Endothelial cell of umbilical vein (primary cell): ENCODE results near the gene TGFBR2. TPM values are rescaled to one million over a fixed set of nuclear protein-coding genes. Genes with fewer than 3 reads are reported as not detected.

Source experiments
- BruUV-seq: library from RNA; stranded (reverse); fragments of 400-500 nt; replicated peaks from 2 replicates; lab custom pipeline; 2021; lab: Mats Ljungman, UMichigan
- CTCF ChIA-PET: fragments of 300-600, 350-600 bp; sonication (Branson Sonifier 250); formaldehyde crosslinking; loops from one replicate; lab custom pipeline; 2021; ENCODE audit warnings: antibody characterized with exemption, inconsistent platforms; lab: Charles Lee
- POLR2A ChIA-PET: fragments of 300-600, 350-600 bp; sonication (Branson Sonifier 250); formaldehyde crosslinking; loops from one replicate; lab custom pipeline; 2021; ENCODE audit warnings: antibody characterized with exemption, inconsistent platforms; lab: Charles Lee
- DNase-seq: peaks from one replicate; pipeline ENCODE4 v3.0.0-alpha.2; 2011; ENCODE audit warnings: low read depth, low spot score
- FAIRE-seq: peaks from 2 replicates; lab custom pipeline; 2011; peaks lifted over from hg19 to GRCh38; lab: Jason Lieb, UNC
- H2AFZ ChIP-seq: 2 replicates; pipeline ENCODE4 v1.6.0; 2012; ENCODE audit warnings: low read depth, low read length, control low read depth, inconsistent platforms
- H3K27ac ChIP-seq: 2 replicates; pipeline ENCODE4 v1.5.1; 2011; ENCODE audit warnings: low read depth, mild to moderate bottlenecking, control low read depth, low read length, moderate library complexity; ENCODE audit not compliant: insufficient read depth
- H3K27me3 ChIP-seq, 2 experiments: 2 replicates each; pipeline versions ENCODE4 v1.6.0 to v1.6.1; 2011; ENCODE audit warnings: low read length in 2 of 2, mixed read lengths in 1 of 2; ENCODE audit not compliant: control insufficient read depth in 2 of 2, insufficient read depth in 2 of 2
- H3K36me3 ChIP-seq, 2 experiments: 2 replicates in 1 of 2; 3 replicates in 1 of 2; pipeline ENCODE4 v1.5.1; 2011; ENCODE audit warnings: low read length in 2 of 2, mild to moderate bottlenecking in 1 of 2, moderate library complexity in 1 of 2; ENCODE audit not compliant: control insufficient read depth in 2 of 2, insufficient read depth in 2 of 2; ENCODE audit errors: extremely low read depth in 1 of 2
- H3K4me1 ChIP-seq: 3 replicates; pipeline ENCODE4 v1.5.1; 2011; ENCODE audit warnings: mild to moderate bottlenecking, low read length; ENCODE audit not compliant: control insufficient read depth, insufficient read depth; ENCODE audit errors: extremely low read depth
- H3K4me2 ChIP-seq: 2 replicates; pipeline ENCODE4 v1.6.1; 2011; ENCODE audit warnings: low read length, control low read depth, mixed read lengths; ENCODE audit not compliant: insufficient read depth
- H3K4me3 ChIP-seq, 3 experiments: fragments of 200-600 bp in 1 of 3; sonication (generic), shearing (Covaris generic) in 1 of 3; replicated peaks in 1 of 3; 2 replicates each; pipeline ENCODE4 v1.5.1; 2011 to 2016; ENCODE audit warnings: control low read depth in 3 of 3, low read length in 3 of 3, mild to moderate bottlenecking in 2 of 3, inconsistent platforms in 1 of 3, low read depth in 1 of 3, moderate library complexity in 1 of 3; ENCODE audit not compliant: insufficient read depth in 1 of 3
- H3K79me2 ChIP-seq: 2 replicates; pipeline ENCODE4 v1.6.0; 2012; ENCODE audit warnings: low read length, inconsistent platforms; ENCODE audit not compliant: control insufficient read depth, insufficient read depth
- H3K9ac ChIP-seq: replicated peaks from 2 replicates; pipeline ENCODE3; 2011; ENCODE audit warnings: low read length, control low read depth; ENCODE audit not compliant: insufficient read depth; ENCODE audit errors: extremely low read depth
- H3K9me1 ChIP-seq: replicated peaks from 3 replicates; pipeline ENCODE4 v1.6.0; 2011; ENCODE audit warnings: mild to moderate bottlenecking, low read length; ENCODE audit not compliant: control insufficient read depth, insufficient read depth; ENCODE audit errors: extremely low read depth
- H3K9me3 ChIP-seq: replicated peaks from 2 replicates; pipeline ENCODE4 v1.5.1; 2012; ENCODE audit warnings: low read length, inconsistent platforms; ENCODE audit not compliant: control insufficient read depth, insufficient read depth
- H4K20me1 ChIP-seq: replicated peaks from 2 replicates; pipeline ENCODE3; 2011; ENCODE audit warnings: mild to moderate bottlenecking, low read length; ENCODE audit not compliant: control insufficient read depth, insufficient read depth; ENCODE audit errors: extremely low read depth
- EZH2 ChIP-seq: IDR thresholded peaks from 2 replicates; pipeline ENCODE4 v1.6.1; 2012; ENCODE audit warnings: borderline replicate concordance, low read depth, mild to moderate bottlenecking, moderate library complexity, low read length, inconsistent platforms; ENCODE audit not compliant: severe bottlenecking
- FOS ChIP-seq: IDR thresholded peaks from 2 replicates; pipeline ENCODE4 v1.6.1; 2011; ENCODE audit warnings: mild to moderate bottlenecking, low read length, moderate library complexity, borderline replicate concordance; ENCODE audit not compliant: insufficient read depth
- GATA2 ChIP-seq: IDR thresholded peaks from 2 replicates; pipeline ENCODE4 v1.7.0; 2011; ENCODE audit warnings: low read depth, mild to moderate bottlenecking, moderate library complexity, mixed read lengths, low read length; ENCODE audit not compliant: insufficient read length, insufficient read depth
- JUN ChIP-seq: IDR thresholded peaks from 2 replicates; pipeline ENCODE4 v1.6.1; 2011; ENCODE audit warnings: borderline replicate concordance, low read depth; ENCODE audit not compliant: insufficient read length, insufficient read depth
- MYC ChIP-seq: IDR thresholded peaks from one replicate; pipeline ENCODE4 v1.6.1; 2011; ENCODE audit warnings: mild to moderate bottlenecking, low read depth, low read length
- POLR2A ChIP-seq: IDR thresholded peaks from 2 replicates; pipeline ENCODE4 v1.6.1; 2012; ENCODE audit warnings: low read depth, mild to moderate bottlenecking, control low read depth, low read length
- POLR2AphosphoS5 ChIP-seq: IDR thresholded peaks from 2 replicates; pipeline ENCODE4 v1.6.1; 2012; ENCODE audit warnings: low read depth, mild to moderate bottlenecking, control low read depth, low read length, moderate library complexity; ENCODE audit not compliant: insufficient read depth
- dilution Hi-C: fragments of 300-500 bp; cut with MboI; formaldehyde crosslinking; loops from one replicate; pipeline ENCODE4 v1.15.0; 2019; ENCODE audit warnings: low sequenced_read_pairs; ENCODE audit not compliant: extremely low pct_ligation_motif_present
- intact Hi-C: fragments of 100-400 bp; cut with micrococcal nuclease; formaldehyde crosslinking; loops from one replicate; pipeline ENCODE4 v1.10.0; 2022
- polyA plus RNA-seq, 4 experiments: library from polyadenylated mRNA; depleted of rRNA in 3 of 4; stranded (reverse) in 3 of 4; unstranded in 1 of 4; fragments of >200 nt; gene quantifications; 2 replicates each; pipeline versions ENCODE4 v1.2.1 to v1.2.3, GENCODE V29; 2011 to 2012; ENCODE audit warnings: missing spikeins in 1 of 4
- total RNA-seq: library from RNA; stranded (reverse); gene quantifications from 2 replicates; pipeline ENCODE4 v1.2.3, GENCODE V29; 2021
- TF ChIP-seq, protein P1 (sequence below): IDR thresholded peaks from 2 replicates; pipeline ENCODE4 v1.6.1; 2011; ENCODE audit not compliant: insufficient read depth, insufficient read length
- TF ChIP-seq, protein P2 (sequence below), 2 donors: IDR thresholded peaks; 1 replicate in 1 of 2; 2 replicates in 1 of 2; pipeline ENCODE4 v1.5.1; 2011; ENCODE audit warnings: low read length in 2 of 2, mild to moderate bottlenecking in 2 of 2, moderate library complexity in 2 of 2, control low read depth in 1 of 2, inconsistent platforms in 1 of 2, low read depth in 1 of 2; ENCODE audit not compliant: insufficient read depth in 1 of 2; ENCODE audit errors: extremely low read depth in 1 of 2

Gene TGFBR2
- total and polyA plus RNA-seq, 2 donors (not counting 3 experiments of a cell fraction or from before 2014, with no cell fraction given) = 227 to 250 TPM

DNA sequence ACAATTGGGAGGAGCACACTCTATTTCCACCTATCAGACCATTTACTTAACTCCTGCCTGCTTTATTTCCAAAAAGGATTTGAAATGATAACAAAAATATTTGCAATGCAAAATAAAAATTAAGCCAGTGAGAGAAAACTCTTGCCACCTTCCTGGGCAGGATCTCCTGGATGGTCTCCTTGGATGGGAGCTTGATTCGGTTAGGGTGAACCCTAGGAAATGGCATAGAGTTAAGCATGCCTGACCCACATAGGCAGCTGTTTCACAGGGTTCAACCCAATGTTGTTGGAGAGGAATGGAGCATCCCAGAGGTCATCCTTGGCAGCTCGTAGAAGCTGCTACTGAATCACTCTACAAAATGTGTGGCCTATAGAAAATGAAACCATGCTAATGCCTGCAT, 83.8 kb downstream of the TGFBR2 start:
- no peak overlapping the region for H2AFZ ChIP-seq
- H3K4me3 ChIP-seq = no peak overlapping the region
- FAIRE-seq (no peak), DNase-seq (no peak)
- intact Hi-C loops = no loop called here
- H3K4me1 ChIP-seq = peaks cover 79% of the 10 kb centered on the region
- CTCF ChIA-PET = interaction anchor here (1.4 to 1.8 kb wide), 2 partner anchors 9 to 491 kb away, joined by 3 to 5 read pairs; no protein-coding TSS in a partner anchor
- no peak overlapping the region for H3K4me2 ChIP-seq
- H3K9me1 ChIP-seq = no peaks in the 10 kb centered on the region
- H3K79me2 ChIP-seq = peaks cover 43% of the 10 kb centered on the region
- no peak overlapping the region for H3K9ac ChIP-seq
- TF ChIP-seq, protein P1, sequence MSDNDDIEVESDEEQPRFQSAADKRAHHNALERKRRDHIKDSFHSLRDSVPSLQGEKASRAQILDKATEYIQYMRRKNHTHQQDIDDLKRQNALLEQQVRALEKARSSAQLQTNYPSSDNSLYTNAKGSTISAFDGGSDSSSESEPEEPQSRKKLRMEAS = no peak
- TF ChIP-seq GATA2 (no peak), FOS (no peak), JUN (no peak), POLR2A (no peak), MYC (no peak), POLR2AphosphoS5 (no peak), EZH2 (no peak)
- TF ChIP-seq, protein P2, sequence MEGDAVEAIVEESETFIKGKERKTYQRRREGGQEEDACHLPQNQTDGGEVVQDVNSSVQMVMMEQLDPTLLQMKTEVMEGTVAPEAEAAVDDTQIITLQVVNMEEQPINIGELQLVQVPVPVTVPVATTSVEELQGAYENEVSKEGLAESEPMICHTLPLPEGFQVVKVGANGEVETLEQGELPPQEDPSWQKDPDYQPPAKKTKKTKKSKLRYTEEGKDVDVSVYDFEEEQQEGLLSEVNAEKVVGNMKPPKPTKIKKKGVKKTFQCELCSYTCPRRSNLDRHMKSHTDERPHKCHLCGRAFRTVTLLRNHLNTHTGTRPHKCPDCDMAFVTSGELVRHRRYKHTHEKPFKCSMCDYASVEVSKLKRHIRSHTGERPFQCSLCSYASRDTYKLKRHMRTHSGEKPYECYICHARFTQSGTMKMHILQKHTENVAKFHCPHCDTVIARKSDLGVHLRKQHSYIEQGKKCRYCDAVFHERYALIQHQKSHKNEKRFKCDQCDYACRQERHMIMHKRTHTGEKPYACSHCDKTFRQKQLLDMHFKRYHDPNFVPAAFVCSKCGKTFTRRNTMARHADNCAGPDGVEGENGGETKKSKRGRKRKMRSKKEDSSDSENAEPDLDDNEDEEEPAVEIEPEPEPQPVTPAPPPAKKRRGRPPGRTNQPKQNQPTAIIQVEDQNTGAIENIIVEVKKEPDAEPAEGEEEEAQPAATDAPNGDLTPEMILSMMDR (IDR thresholded peaks at IDR 0.05; ENCODE audit: extremely low read depth in 1 of 2, insufficient read depth in 1 of 2, low read depth in 1 of 2, low read length in 2 of 2) = no peak
- H3K36me3 ChIP-seq = peaks cover 30 to 65% of the 10 kb centered on the region in 2 experiments
- H3K27me3 ChIP-seq = no peaks in the 10 kb centered on the region
- no peaks in the 10 kb centered on the region for H3K9me3 ChIP-seq
- no TSS peak for BruUV-seq
- H3K27ac ChIP-seq = peak overlapping the region; percentile 86
- POLR2A ChIA-PET = no interaction called here
- H4K20me1 ChIP-seq = no peaks in the 10 kb centered on the region
- dilution Hi-C loops = no loop called here
